Astrocyte (in vitro differentiated cells and primary cell): ENCODE results near the gene TMEM179. TPM values are rescaled to one million over a fixed set of nuclear protein-coding genes. Genes with fewer than 3 reads are reported as not detected.

Experiments used
- DNase-seq: peaks from one replicate; pipeline ENCODE4 v3.0.0-alpha.2; 2010; ENCODE audit warnings: low read depth
- FAIRE-seq: peaks from 2 replicates; lab custom pipeline; 2011; peaks lifted over from hg19 to GRCh38; lab: Jason Lieb, UNC
- H2AFZ ChIP-seq: 2 replicates; pipeline ENCODE4 v1.6.0; 2012; ENCODE audit warnings: low read depth, low read length, inconsistent platforms
- H3K27ac ChIP-seq: 2 replicates; pipeline ENCODE4 v1.5.1; 2011; ENCODE audit warnings: low read depth, low read length, inconsistent platforms
- H3K27me3 ChIP-seq: 2 replicates; pipeline ENCODE4 v1.6.0; 2011; ENCODE audit warnings: low read length, inconsistent platforms; ENCODE audit not compliant: insufficient read depth
- H3K36me3 ChIP-seq: 2 replicates; pipeline ENCODE4 v1.5.1; 2011; ENCODE audit warnings: low read length, inconsistent platforms; ENCODE audit not compliant: insufficient read depth
- H3K4me1 ChIP-seq: 2 replicates; pipeline ENCODE4 v1.5.1; 2011; ENCODE audit warnings: low read length, inconsistent platforms; ENCODE audit not compliant: insufficient read depth
- H3K4me2 ChIP-seq: 2 replicates; pipeline ENCODE4 v1.6.0; 2012; ENCODE audit warnings: low read length, inconsistent platforms
- H3K4me3 ChIP-seq: 2 replicates; pipeline ENCODE4 v1.5.1; 2011; ENCODE audit warnings: low read depth, mild to moderate bottlenecking, low read length, inconsistent platforms; ENCODE audit not compliant: insufficient read depth
- H3K79me2 ChIP-seq: 2 replicates; pipeline ENCODE4 v1.6.0; 2012; ENCODE audit warnings: mild to moderate bottlenecking, low read length, inconsistent platforms; ENCODE audit not compliant: insufficient read depth
- H3K9ac ChIP-seq: 2 replicates; pipeline ENCODE4 v1.6.0; 2012; ENCODE audit warnings: mild to moderate bottlenecking, low read length, inconsistent platforms
- H3K9me3 ChIP-seq: 2 replicates; pipeline ENCODE4 v1.5.1; 2012; ENCODE audit warnings: low read depth, mild to moderate bottlenecking, low read length, inconsistent platforms; ENCODE audit not compliant: insufficient read depth
- H4K20me1 ChIP-seq: 2 replicates; pipeline ENCODE4 v1.6.0; 2012; ENCODE audit warnings: low read length, inconsistent platforms; ENCODE audit not compliant: insufficient read depth
- H3K27ac Mint-ChIP-seq: one replicate; pipeline ENCODE4 v1.8.0; 2021; ENCODE audit warnings: mild to moderate bottlenecking, mixed read lengths; ENCODE audit not compliant: unreplicated experiment
- H3K27me3 Mint-ChIP-seq: one replicate; pipeline ENCODE4 v1.8.0; 2021; ENCODE audit warnings: low read depth, mixed read lengths; ENCODE audit not compliant: unreplicated experiment
- H3K36me3 Mint-ChIP-seq: one replicate; pipeline ENCODE4 v1.8.0; 2021; ENCODE audit warnings: low read depth, mixed read lengths; ENCODE audit not compliant: unreplicated experiment
- H3K4me1 Mint-ChIP-seq: one replicate; pipeline ENCODE4 v1.8.0; 2021; ENCODE audit warnings: low read depth, mixed read lengths; ENCODE audit not compliant: unreplicated experiment
- H3K4me3 Mint-ChIP-seq: one replicate; pipeline ENCODE4 v1.8.0; 2021; ENCODE audit warnings: mild to moderate bottlenecking, moderate library complexity, mixed read lengths; ENCODE audit not compliant: unreplicated experiment
- H3K9me3 Mint-ChIP-seq: one replicate; pipeline ENCODE4 v1.8.0; 2021; ENCODE audit warnings: mild to moderate bottlenecking, mixed read lengths; ENCODE audit not compliant: unreplicated experiment
- EZH2 ChIP-seq: IDR thresholded peaks from 2 replicates; pipeline ENCODE4 v1.6.1; 2012; ENCODE audit warnings: mild to moderate bottlenecking, low read length, inconsistent platforms; ENCODE audit not compliant: insufficient read depth
- total RNA-seq: library from RNA; stranded (reverse); gene quantifications from 2 replicates; pipeline ENCODE4 v1.2.1, GENCODE V29; 2021
- TF ChIP-seq, protein P1 (sequence below): IDR thresholded peaks from 2 replicates; pipeline ENCODE4 v1.5.1; 2011; ENCODE audit warnings: low read depth, mild to moderate bottlenecking, inconsistent platforms, low read length, moderate library complexity; ENCODE audit not compliant: insufficient read depth

The TMEM179 gene
- total RNA-seq, 1 donor from 2014 or later = 0.82 TPM

DNA sequence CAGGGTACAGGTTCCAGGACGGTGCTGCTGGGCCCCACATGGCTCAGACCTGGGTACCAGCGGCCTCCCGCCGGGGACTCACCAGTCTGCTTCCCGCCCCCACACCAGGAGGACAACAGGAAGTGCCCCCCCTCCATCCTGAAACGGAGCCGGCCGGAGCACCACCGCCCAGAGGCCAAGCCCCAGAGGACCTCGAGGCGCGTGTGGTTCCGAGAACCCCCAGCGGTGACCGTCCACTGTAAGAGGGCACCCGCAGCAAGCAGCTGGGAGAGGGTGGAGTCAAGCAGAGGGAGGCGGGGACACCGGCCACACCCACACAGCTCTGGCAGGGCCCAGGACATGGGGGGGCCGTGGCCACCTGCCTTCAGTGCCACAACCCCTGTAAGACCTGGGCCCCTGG lies 16.9 kb downstream of the TMEM179 start:
- Histone ChIP-seq H3K9me3 (no peaks in the 10 kb centered on the region), H3K4me3 (no peak overlapping the region), H3K4me2 (no peak overlapping the region), H3K27ac (no peak overlapping the region), H3K79me2 (no peaks in the 10 kb centered on the region), H2AFZ (no peak overlapping the region), H3K36me3 (no peaks in the 10 kb centered on the region), H3K4me1 (no peaks in the 10 kb centered on the region), H4K20me1 (no peaks in the 10 kb centered on the region), H3K9ac (no peak overlapping the region), H3K27me3 (no peaks in the 10 kb centered on the region)
- Mint-ChIP-seq H3K27me3 (peaks cover 24% of the 10 kb centered on the region), H3K4me3 (no peak overlapping the region), H3K36me3 (no peaks in the 10 kb centered on the region), H3K4me1 (no peaks in the 10 kb centered on the region), H3K27ac (no peak overlapping the region), H3K9me3 (no peaks in the 10 kb centered on the region)
- DNase-seq = no peak
- FAIRE-seq = no peak
- TF ChIP-seq, protein P1, sequence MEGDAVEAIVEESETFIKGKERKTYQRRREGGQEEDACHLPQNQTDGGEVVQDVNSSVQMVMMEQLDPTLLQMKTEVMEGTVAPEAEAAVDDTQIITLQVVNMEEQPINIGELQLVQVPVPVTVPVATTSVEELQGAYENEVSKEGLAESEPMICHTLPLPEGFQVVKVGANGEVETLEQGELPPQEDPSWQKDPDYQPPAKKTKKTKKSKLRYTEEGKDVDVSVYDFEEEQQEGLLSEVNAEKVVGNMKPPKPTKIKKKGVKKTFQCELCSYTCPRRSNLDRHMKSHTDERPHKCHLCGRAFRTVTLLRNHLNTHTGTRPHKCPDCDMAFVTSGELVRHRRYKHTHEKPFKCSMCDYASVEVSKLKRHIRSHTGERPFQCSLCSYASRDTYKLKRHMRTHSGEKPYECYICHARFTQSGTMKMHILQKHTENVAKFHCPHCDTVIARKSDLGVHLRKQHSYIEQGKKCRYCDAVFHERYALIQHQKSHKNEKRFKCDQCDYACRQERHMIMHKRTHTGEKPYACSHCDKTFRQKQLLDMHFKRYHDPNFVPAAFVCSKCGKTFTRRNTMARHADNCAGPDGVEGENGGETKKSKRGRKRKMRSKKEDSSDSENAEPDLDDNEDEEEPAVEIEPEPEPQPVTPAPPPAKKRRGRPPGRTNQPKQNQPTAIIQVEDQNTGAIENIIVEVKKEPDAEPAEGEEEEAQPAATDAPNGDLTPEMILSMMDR = no peak
- no peak for TF ChIP-seq EZH2

DNA sequence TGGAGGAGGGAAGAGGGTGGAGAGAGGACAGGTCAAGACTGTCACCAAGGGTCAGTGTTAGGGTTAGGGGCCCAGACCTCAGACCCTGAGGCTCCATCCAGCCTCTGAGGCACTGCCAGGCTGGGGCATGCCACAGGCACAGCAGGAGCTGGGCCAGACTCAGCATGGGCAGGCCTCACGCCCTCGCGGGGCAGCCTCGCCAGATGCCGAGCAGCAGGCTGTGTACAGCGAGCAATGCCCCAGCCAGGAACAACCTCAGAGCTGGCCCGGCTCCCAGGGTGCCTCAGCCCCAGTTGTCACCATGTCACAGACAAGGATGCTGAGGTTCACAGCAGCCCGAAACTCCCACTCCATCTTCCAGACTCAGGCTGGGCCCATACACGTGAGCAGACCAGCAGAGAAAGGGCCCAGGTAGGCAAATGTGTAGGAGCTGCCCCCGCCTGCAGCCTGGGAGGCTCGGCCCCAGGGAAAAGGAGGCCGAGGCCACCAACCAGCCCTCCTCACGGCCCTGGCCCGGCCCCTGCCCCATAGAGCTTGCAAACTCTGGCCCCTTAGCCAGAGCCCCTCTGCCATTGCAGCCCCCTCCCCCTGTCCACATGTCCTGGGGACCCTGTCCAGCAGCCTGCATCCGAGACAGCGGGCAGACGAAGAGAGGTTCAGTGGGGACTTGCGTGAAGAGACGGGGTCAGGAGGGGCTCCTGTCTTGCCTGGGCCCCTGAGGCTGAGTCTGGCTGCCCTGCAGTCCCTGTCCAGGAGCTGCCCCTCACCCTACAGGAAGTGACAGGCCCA lies 17.5 kb downstream of the TMEM179 start:
- Histone ChIP-seq H3K4me3 (no peak overlapping the region), H3K27ac (no peak overlapping the region), H3K4me2 (no peak overlapping the region), H3K4me1 (no peaks in the 10 kb centered on the region), H3K79me2 (no peaks in the 10 kb centered on the region), H2AFZ (no peak overlapping the region), H3K9ac (no peak overlapping the region), H3K36me3 (no peaks in the 10 kb centered on the region), H3K9me3 (no peaks in the 10 kb centered on the region), H3K27me3 (no peaks in the 10 kb centered on the region), H4K20me1 (no peaks in the 10 kb centered on the region)
- H3K9me3 Mint-ChIP-seq = no peaks in the 10 kb centered on the region
- FAIRE-seq (no peak), DNase-seq (no peak)
- H3K4me3 Mint-ChIP-seq = no peak overlapping the region
- H3K27me3 Mint-ChIP-seq = peaks cover 18% of the 10 kb centered on the region
- H3K4me1 Mint-ChIP-seq = no peaks in the 10 kb centered on the region
- H3K27ac Mint-ChIP-seq = no peak overlapping the region
- TF ChIP-seq, protein P1 = no peak
- TF ChIP-seq EZH2 = no peak
- H3K36me3 Mint-ChIP-seq = no peaks in the 10 kb centered on the region
